KMS-11 (cell line): ENCODE data around the gene TENM4.

Source experiments
- H2AFZ ChIP-seq: fragments of 200-600 bp; sonication (generic); 2 replicates; pipeline ENCODE4 v1.6.1; 2016; ENCODE audit warnings: antibody characterized with exemption, mixed run types, low read depth
- H3K27ac ChIP-seq: fragments of 200-600 bp; sonication (generic); 2 replicates; pipeline ENCODE4 v1.6.1; 2016; ENCODE audit warnings: mild to moderate bottlenecking, mixed run types
- H3K27me3 ChIP-seq: fragments of 200-600 bp; sonication (generic); 2 replicates; pipeline ENCODE4 v1.6.1; 2017; ENCODE audit warnings: mild to moderate bottlenecking, low read depth, mixed run types, moderate library complexity; ENCODE audit not compliant: insufficient read depth
- H3K36me3 ChIP-seq: fragments of 200-600 bp; sonication (generic); 2 replicates; pipeline ENCODE4 v1.6.1; 2017; ENCODE audit warnings: mild to moderate bottlenecking, mixed run types; ENCODE audit not compliant: insufficient read depth
- H3K4me1 ChIP-seq: fragments of 200-600 bp; sonication (generic); 2 replicates; pipeline ENCODE4 v1.6.1; 2016; ENCODE audit warnings: mild to moderate bottlenecking, low read depth, mixed run types; ENCODE audit not compliant: poor library complexity, severe bottlenecking
- H3K4me2 ChIP-seq: fragments of 200-600 bp; sonication (generic); 2 replicates; pipeline ENCODE4 v1.7.0; 2016; ENCODE audit warnings: mild to moderate bottlenecking, mixed run types
- H3K4me3 ChIP-seq: fragments of 200-600 bp; sonication (generic); IDR thresholded peaks from 2 replicates; pipeline ENCODE4 v1.6.1; 2017; ENCODE audit warnings: low read depth, low read length, mixed read lengths; ENCODE audit not compliant: insufficient read depth
- H3K79me2 ChIP-seq: fragments of 200-600 bp; sonication (generic); 2 replicates; pipeline ENCODE4 v1.6.1; 2016; ENCODE audit warnings: low read depth, mixed run types; ENCODE audit not compliant: insufficient read depth
- H3K9ac ChIP-seq: fragments of 200-600 bp; sonication (generic); 2 replicates; pipeline ENCODE4 v1.6.1; 2016; ENCODE audit warnings: mild to moderate bottlenecking, mixed run types
- H4K20me1 ChIP-seq: fragments of 200-600 bp; sonication (generic); 2 replicates; pipeline ENCODE4 v1.6.1; 2016; ENCODE audit warnings: mild to moderate bottlenecking, mixed run types; ENCODE audit not compliant: insufficient read depth
- TF ChIP-seq, protein P1 (sequence below): fragments of 200-600 bp; sonication (generic); conservative IDR thresholded peaks from 2 replicates; pipeline ENCODE4 v1.6.1; 2017; ENCODE audit warnings: low read depth, mild to moderate bottlenecking, antibody characterized with exemption, low read length, moderate library complexity, mixed read lengths

TENM4 gene

DNA sequence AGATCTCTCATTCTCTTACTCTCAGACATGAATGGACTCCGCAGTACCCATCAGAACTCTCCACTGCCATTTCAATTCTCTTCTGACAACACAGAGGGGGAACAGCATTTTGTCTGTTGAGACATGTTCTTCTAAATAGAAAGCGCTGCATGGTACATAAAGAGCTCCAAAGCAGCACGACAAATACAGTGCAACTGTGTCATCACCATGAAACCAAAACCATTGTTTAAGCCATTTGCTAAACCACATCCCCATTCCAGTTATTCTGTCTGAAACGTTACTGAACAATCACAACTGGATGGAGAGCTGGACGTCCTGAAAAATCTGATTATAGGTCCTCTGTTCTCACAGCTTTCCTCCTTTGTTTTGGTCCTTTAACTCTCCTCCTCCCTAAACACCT lies 17.9 kb upstream of the TENM4 start:
- TF ChIP-seq, protein P1, sequence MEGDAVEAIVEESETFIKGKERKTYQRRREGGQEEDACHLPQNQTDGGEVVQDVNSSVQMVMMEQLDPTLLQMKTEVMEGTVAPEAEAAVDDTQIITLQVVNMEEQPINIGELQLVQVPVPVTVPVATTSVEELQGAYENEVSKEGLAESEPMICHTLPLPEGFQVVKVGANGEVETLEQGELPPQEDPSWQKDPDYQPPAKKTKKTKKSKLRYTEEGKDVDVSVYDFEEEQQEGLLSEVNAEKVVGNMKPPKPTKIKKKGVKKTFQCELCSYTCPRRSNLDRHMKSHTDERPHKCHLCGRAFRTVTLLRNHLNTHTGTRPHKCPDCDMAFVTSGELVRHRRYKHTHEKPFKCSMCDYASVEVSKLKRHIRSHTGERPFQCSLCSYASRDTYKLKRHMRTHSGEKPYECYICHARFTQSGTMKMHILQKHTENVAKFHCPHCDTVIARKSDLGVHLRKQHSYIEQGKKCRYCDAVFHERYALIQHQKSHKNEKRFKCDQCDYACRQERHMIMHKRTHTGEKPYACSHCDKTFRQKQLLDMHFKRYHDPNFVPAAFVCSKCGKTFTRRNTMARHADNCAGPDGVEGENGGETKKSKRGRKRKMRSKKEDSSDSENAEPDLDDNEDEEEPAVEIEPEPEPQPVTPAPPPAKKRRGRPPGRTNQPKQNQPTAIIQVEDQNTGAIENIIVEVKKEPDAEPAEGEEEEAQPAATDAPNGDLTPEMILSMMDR, result no peak
- H3K4me2 ChIP-seq, result peak overlapping the region; percentile 42

DNA sequence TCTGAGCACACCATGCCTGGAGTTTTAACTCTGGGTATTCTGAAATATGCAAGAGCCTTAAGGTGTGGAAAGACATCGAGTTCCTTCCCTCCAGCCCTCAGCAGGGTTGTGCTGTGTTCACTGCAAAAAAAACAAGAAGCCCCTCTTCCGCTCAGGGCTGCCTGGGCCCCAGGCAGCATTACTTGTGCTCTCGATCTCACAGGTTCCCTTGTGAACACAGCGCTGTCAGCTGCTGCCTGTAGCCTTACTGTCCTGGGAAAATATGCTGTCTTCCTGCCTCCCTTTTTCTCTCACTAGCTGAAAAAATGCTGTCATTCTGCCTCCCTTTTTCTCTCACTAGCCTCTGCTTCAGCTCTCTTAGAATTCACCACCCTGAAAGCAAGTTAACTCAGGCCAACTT lies 15.7 kb upstream of the TENM4 start:
- no peak overlapping the region for H3K4me3 ChIP-seq
- no peak overlapping the region for H3K27ac ChIP-seq
- TF ChIP-seq, protein P1, result no peak
- no peak overlapping the region for H3K9ac ChIP-seq
- H4K20me1 ChIP-seq, result no peaks in the 10 kb centered on the region
- H3K79me2 ChIP-seq, result no peaks in the 10 kb centered on the region
- no peak overlapping the region for H2AFZ ChIP-seq
- peaks cover 17% of the 10 kb centered on the region for H3K4me1 ChIP-seq
- no peak overlapping the region for H3K4me2 ChIP-seq
- no peaks in the 10 kb centered on the region for H3K36me3 ChIP-seq
- no peaks in the 10 kb centered on the region for H3K27me3 ChIP-seq

More for the DNA sequence above, 17.9 kb upstream of the TENM4 start:
- H3K79me2 ChIP-seq, result no peaks in the 10 kb centered on the region
- no peak overlapping the region for H3K4me3 ChIP-seq
- no peak overlapping the region for H2AFZ ChIP-seq
- no peaks in the 10 kb centered on the region for H3K27me3 ChIP-seq
- no peak overlapping the region for H3K27ac ChIP-seq
- no peaks in the 10 kb centered on the region for H3K36me3 ChIP-seq
- no peaks in the 10 kb centered on the region for H4K20me1 ChIP-seq
- H3K9ac ChIP-seq, result no peak overlapping the region
- H3K4me1 ChIP-seq, result peaks cover 17% of the 10 kb centered on the region

DNA sequence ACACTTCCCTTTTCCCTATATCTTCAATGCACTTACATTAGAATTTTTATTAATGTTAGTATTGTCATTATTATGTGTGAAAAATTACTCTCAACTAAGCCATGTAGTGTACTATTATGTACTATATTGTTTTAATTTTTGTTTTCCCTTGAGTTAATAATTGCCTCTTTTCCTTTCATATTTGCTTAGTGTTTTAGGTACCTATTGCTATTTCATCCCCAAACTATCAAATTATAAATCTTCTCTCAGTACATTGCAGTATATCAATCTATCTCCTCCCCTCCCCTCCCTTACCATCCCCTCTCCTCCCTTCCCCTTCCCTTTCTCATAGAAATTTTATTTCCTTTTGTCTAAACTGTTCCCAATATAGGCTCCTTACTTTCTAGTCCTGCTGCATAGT lies 12.8 kb upstream of the TENM4 start:
- no peak overlapping the region for H3K27ac ChIP-seq

DNA sequence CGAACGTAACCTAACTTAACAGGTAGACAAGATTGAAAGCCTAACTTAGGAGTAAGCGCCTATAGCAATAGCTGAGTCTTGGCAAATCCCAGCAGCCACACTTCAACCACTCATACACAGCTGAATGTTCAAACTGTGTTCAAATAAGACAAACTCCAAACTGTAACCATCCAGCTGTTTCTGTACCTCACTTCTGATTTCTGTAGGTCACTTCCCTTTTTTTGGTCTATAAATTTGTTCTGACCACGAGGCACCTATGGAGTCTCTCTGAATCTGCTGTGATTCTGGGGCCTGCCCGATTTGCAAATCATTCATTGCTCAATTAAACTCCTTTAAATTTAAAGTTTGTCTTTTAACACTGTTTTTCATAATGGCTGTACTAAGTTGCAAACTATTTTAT lies 8.2 kb upstream of the TENM4 start:
- Histone ChIP-seq H3K4me2 (no peak overlapping the region), H3K4me1 (peaks cover 9% of the 10 kb centered on the region), H3K27ac (no peak overlapping the region), H3K9ac (no peak overlapping the region), H4K20me1 (no peaks in the 10 kb centered on the region), H3K36me3 (no peaks in the 10 kb centered on the region), H3K27me3 (no peaks in the 10 kb centered on the region), H2AFZ (no peak overlapping the region), H3K4me3 (no peak overlapping the region), H3K79me2 (no peaks in the 10 kb centered on the region)
- TF ChIP-seq, protein P1, result no peak

More for the DNA sequence above, 12.8 kb upstream of the TENM4 start:
- H2AFZ ChIP-seq, result no peak overlapping the region
- H3K9ac ChIP-seq, result no peak overlapping the region
- no peak overlapping the region for H3K4me3 ChIP-seq
- no peaks in the 10 kb centered on the region for H3K36me3 ChIP-seq
- H3K27me3 ChIP-seq, result no peaks in the 10 kb centered on the region
- no peaks in the 10 kb centered on the region for H3K79me2 ChIP-seq
- no peak overlapping the region for H3K4me2 ChIP-seq
- H3K4me1 ChIP-seq, result peaks cover 8% of the 10 kb centered on the region
- no peaks in the 10 kb centered on the region for H4K20me1 ChIP-seq
- TF ChIP-seq, protein P1, result no peak
